Measurements from ENCODE around the gene ATP9B. TPM values are rescaled to one million over a fixed set of nuclear protein-coding genes. Genes with fewer than 3 reads are reported as not detected.

ATP9B gene
- total and polyA plus RNA-seq, 10 of the 15 experiments (the other 5 are each of a cell fraction or from before 2014, with no cell fraction given) = 0.74 to 20.7 (median 12.9) TPM

DNA sequence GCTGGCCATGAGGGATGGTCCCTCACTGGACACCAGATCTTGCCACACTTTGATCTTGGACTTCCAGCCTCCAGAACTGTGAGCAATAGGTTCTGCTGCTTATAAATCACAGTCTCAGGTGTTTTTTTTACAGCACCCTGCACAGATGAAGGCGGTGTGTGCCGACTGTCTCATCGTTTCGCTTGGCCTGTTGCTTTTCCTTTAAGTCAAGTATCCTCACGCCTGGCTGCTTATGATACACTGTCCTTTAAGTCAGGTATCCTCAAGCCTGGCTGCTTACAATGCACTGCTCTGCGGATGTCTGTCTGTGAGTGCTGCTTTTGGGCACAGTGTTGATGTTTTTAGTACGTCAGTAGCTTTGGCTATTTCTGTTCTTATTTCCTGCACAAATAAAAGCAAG lies 49.3 kb upstream of the ATP9B start:
- ChIA-PET CTCF (no interaction called here), POLR2A (no interaction called here), SMC1A (ENCODE audit: uncharacterized antibody, unreplicated experiment) (no interaction called here), RAD21 (ENCODE audit: unreplicated experiment) (no interaction called here)
- Histone ChIP-seq H3K4me2 (ENCODE audit: control insufficient read depth, insufficient read depth) (no peak overlapping the region), H3K27me3 (replicated peaks in 1 of 2; ENCODE audit: control insufficient read depth in 2 of 2, insufficient read depth in 2 of 2, low read length in 1 of 2) (no peaks in the 10 kb centered on the region; a peak in 1 of 4 replicates), H3K9ac (ENCODE audit: control insufficient read depth, insufficient read depth, low read length) (no peak overlapping the region), H3K36me3 (ENCODE audit: control insufficient read depth in 2 of 2, insufficient read depth in 2 of 2, low read length in 1 of 2) (no peaks in the 10 kb centered on the region), H3K4me1 (ENCODE audit: control insufficient read depth, insufficient read depth, low read length) (no peaks in the 10 kb centered on the region), H2AFZ (ENCODE audit: control insufficient read depth, low read depth, low read length) (no peak overlapping the region), H3K27ac (ENCODE audit: control insufficient read depth, insufficient read depth) (no peak overlapping the region), H3K79me2 (ENCODE audit: control insufficient read depth, insufficient read depth, low read length) (no peaks in the 10 kb centered on the region), H3K9me3 (replicated peaks; ENCODE audit: control insufficient read depth, insufficient read depth, low read length) (no peaks in the 10 kb centered on the region; the same call in 2 of the 3 replicates), H4K20me1 (ENCODE audit: control insufficient read depth, insufficient read depth) (no peaks in the 10 kb centered on the region), H3K4me3 (no peak overlapping the region)
- ATAC-seq = no peak
- BruUV-seq (replicated peaks) = no TSS peak
- in situ Hi-C loops (cut with MboI) = no loop called here
- FAIRE-seq = no peak
- WGBS (ENCODE audit: insufficient coverage, insufficient replicate concordance, low lambda C conversion rate, missing lambda C conversion rate) = 28% methylated on average over 7 of the region's 7 CpGs
- TF ChIP-seq SIX5 (IDR thresholded peaks at IDR 0.05; ENCODE audit: low read depth, low read length, severe bottlenecking) = no peak
- no peak for TF ChIP-seq MYB (IDR thresholded peaks at IDR 0.05; ENCODE audit: borderline replicate concordance, low read depth, low read length)
- no peak for TF ChIP-seq NR2C1 (IDR thresholded peaks at IDR 0.05)
- TF ChIP-seq, protein P1, sequence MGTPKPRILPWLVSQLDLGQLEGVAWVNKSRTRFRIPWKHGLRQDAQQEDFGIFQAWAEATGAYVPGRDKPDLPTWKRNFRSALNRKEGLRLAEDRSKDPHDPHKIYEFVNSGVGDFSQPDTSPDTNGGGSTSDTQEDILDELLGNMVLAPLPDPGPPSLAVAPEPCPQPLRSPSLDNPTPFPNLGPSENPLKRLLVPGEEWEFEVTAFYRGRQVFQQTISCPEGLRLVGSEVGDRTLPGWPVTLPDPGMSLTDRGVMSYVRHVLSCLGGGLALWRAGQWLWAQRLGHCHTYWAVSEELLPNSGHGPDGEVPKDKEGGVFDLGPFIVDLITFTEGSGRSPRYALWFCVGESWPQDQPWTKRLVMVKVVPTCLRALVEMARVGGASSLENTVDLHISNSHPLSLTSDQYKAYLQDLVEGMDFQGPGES (IDR thresholded peaks at IDR 0.05) = no peak
- no peak for TF ChIP-seq ZSCAN29 (IDR thresholded peaks at IDR 0.05)
- no peak for TF ChIP-seq SMC3 (IDR thresholded peaks at IDR 0.05; ENCODE audit: borderline replicate concordance, low read length)
- TF ChIP-seq SMAD1 (IDR thresholded peaks at IDR 0.05; ENCODE audit: low read depth, partially characterized antibody) = no peak
- intact Hi-C loops (cut with micrococcal nuclease; ENCODE audit: unreplicated experiment) = no loop called here
- DNase-seq (ENCODE audit: low read depth, low spot score) = no peak

DNA sequence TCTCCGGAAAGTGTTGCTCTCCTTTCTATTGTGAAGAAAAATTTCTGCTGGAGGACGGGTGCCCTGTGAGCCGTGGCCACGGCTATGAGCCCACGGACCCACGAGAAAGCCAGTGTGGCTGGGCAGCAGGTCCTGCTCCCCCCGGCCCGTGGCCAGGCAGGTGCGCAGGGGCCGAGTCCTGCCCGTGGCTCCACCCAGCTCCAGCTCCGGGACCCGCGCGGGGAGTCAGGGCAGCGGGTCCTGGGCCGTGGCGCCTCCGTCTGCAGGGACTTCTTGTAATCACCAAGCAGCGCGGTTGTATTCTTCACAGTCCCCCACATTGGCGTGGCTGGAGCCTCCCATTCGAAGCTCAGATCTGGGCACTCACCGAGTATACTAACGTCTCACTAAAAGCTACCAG lies 46.6 kb upstream of the ATP9B start:
- ChIA-PET CTCF (no interaction called here), RAD21 (ENCODE audit: unreplicated experiment) (no interaction called here), SMC1A (ENCODE audit: uncharacterized antibody, unreplicated experiment) (no interaction called here), POLR2A (no interaction called here)
- BruUV-seq (replicated peaks) = no TSS peak
- Histone ChIP-seq H3K27ac (ENCODE audit: control insufficient read depth, insufficient read depth) (no peak overlapping the region), H3K9ac (ENCODE audit: control insufficient read depth, insufficient read depth, low read length) (no peak overlapping the region), H3K4me2 (ENCODE audit: control insufficient read depth, insufficient read depth) (no peak overlapping the region), H3K79me2 (ENCODE audit: control insufficient read depth, insufficient read depth, low read length) (no peaks in the 10 kb centered on the region), H3K4me3 (no peak overlapping the region), H3K4me1 (ENCODE audit: control insufficient read depth, insufficient read depth, low read length) (no peaks in the 10 kb centered on the region), H3K36me3 (ENCODE audit: control insufficient read depth in 2 of 2, insufficient read depth in 2 of 2, low read length in 1 of 2) (no peaks in the 10 kb centered on the region), H4K20me1 (ENCODE audit: control insufficient read depth, insufficient read depth) (no peaks in the 10 kb centered on the region), H3K9me3 (replicated peaks; ENCODE audit: control insufficient read depth, insufficient read depth, low read length) (no peaks in the 10 kb centered on the region; the same call in 2 of the 3 replicates), H3K27me3 (replicated peaks in 1 of 2; ENCODE audit: control insufficient read depth in 2 of 2, insufficient read depth in 2 of 2, low read length in 1 of 2) (no peaks in the 10 kb centered on the region; a peak in 1 of 4 replicates), H2AFZ (ENCODE audit: control insufficient read depth, low read depth, low read length) (no peak overlapping the region)
- DNase-seq (ENCODE audit: low read depth, low spot score) (no peak), FAIRE-seq (no peak), ATAC-seq (no peak)
- WGBS (ENCODE audit: insufficient coverage, insufficient replicate concordance, low lambda C conversion rate, missing lambda C conversion rate) = 72% methylated on average over 25 of the region's 25 CpGs
- intact Hi-C loops (cut with micrococcal nuclease; ENCODE audit: unreplicated experiment) = no loop called here
- TF ChIP-seq PAX5 (IDR thresholded peaks at IDR 0.05; ENCODE audit: borderline replicate concordance, low read depth, low read length) (no peak), RUNX3 (IDR thresholded peaks at IDR 0.05; ENCODE audit: low read length) (no peak), FOXM1 (IDR thresholded peaks at IDR 0.05; ENCODE audit: low read depth, low read length) (no peak), NR2F1 (conservative IDR thresholded peaks at IDR 0.05) (no peak), BRCA1 (IDR thresholded peaks at IDR 0.05; ENCODE audit: low read depth, low read length) (no peak)
- TF ChIP-seq, protein P2, sequence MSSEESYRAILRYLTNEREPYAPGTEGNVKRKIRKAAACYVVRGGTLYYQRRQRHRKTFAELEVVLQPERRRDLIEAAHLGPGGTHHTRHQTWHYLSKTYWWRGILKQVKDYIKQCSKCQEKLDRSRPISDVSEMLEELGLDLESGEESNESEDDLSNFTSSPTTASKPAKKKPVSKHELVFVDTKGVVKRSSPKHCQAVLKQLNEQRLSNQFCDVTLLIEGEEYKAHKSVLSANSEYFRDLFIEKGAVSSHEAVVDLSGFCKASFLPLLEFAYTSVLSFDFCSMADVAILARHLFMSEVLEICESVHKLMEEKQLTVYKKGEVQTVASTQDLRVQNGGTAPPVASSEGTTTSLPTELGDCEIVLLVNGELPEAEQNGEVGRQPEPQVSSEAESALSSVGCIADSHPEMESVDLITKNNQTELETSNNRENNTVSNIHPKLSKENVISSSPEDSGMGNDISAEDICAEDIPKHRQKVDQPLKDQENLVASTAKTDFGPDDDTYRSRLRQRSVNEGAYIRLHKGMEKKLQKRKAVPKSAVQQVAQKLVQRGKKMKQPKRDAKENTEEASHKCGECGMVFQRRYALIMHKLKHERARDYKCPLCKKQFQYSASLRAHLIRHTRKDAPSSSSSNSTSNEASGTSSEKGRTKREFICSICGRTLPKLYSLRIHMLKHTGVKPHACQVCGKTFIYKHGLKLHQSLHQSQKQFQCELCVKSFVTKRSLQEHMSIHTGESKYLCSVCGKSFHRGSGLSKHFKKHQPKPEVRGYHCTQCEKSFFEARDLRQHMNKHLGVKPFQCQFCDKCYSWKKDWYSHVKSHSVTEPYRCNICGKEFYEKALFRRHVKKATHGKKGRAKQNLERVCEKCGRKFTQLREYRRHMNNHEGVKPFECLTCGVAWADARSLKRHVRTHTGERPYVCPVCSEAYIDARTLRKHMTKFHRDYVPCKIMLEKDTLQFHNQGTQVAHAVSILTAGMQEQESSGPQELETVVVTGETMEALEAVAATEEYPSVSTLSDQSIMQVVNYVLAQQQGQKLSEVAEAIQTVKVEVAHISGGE (CRISPR knock-in tag; IDR thresholded peaks at IDR 0.05) = no peak
- in situ Hi-C loops (cut with MboI) = no loop called here
